Dendritic cell treated with granulocyte-macrophage colony-stimulating factor and Interleukin-4, amounts not matched to agents 40 ng/mL and 50 ng/mL, for 4 days (primary cell): ENCODE measurements around the gene IL10.
"Not testable (repeated sequence)": the region's sequence is repeated elsewhere in the genome, so short reads cannot be mapped to it uniquely, and the experiment has no call there.

Source experiments
- H3K27ac Mint-ChIP-seq: one replicate; pipeline ENCODE4 v1.8.0; 2022; ENCODE audit warnings: mild to moderate bottlenecking, mixed read lengths
- H3K27me3 Mint-ChIP-seq: one replicate; pipeline ENCODE4 v1.8.0; 2022; ENCODE audit warnings: mild to moderate bottlenecking, mixed read lengths
- H3K36me3 Mint-ChIP-seq: one replicate; pipeline ENCODE4 v1.8.0; 2022; ENCODE audit warnings: low read depth, mixed read lengths
- H3K4me1 Mint-ChIP-seq: one replicate; pipeline ENCODE4 v1.8.0; 2022; ENCODE audit warnings: low read depth, mixed read lengths
- H3K4me3 Mint-ChIP-seq: one replicate; pipeline ENCODE4 v1.8.0; 2022; ENCODE audit warnings: mild to moderate bottlenecking, moderate library complexity, mixed read lengths
- H3K9me3 Mint-ChIP-seq: one replicate; pipeline ENCODE4 v1.8.0; 2022; ENCODE audit warnings: mixed read lengths
- intact Hi-C: fragments of 100-400 bp; cut with micrococcal nuclease; formaldehyde crosslinking; loops from one replicate; pipeline ENCODE4 v1.15.0; 2022

IL10 gene

GRCh38 chr1:206766251-206766856 lies 5.9 kb downstream of the IL10 start:
- Mint-ChIP-seq H3K27ac (peak overlapping the region; percentile 83), H3K9me3 (no peaks in the 10 kb centered on the region), H3K4me1 (peaks cover 66% of the 10 kb centered on the region), H3K36me3 (peaks cover 37% of the 10 kb centered on the region), H3K27me3 (peaks cover 6% of the 10 kb centered on the region), H3K4me3 (no peak overlapping the region)
- intact Hi-C loops: no loop called here

- H3K36me3 Mint-ChIP-seq: peaks cover 31% of the 10 kb centered on the region
- H3K4me3 Mint-ChIP-seq, H3K27me3 Mint-ChIP-seq, intact Hi-C loops, H3K9me3 Mint-ChIP-seq: not testable (repeated sequence)
- peaks cover 63% of the 10 kb centered on the region for H3K4me1 Mint-ChIP-seq
- peak overlapping the region; percentile 83 for H3K27ac Mint-ChIP-seq
Measured at GRCh38 chr1:206765771-206766170, 6.5 kb downstream of the IL10 start.

- not testable (repeated sequence) for H3K27ac Mint-ChIP-seq, H3K4me3 Mint-ChIP-seq
Measured at GRCh38 chr1:206762741-206763364, 9.4 kb downstream of the IL10 start.

GRCh38 chr1:206761159-206761768 lies 11.0 kb downstream of the IL10 start:
- intact Hi-C loops: no loop called here
- no peaks in the 10 kb centered on the region for H3K9me3 Mint-ChIP-seq
- no peaks in the 10 kb centered on the region for H3K36me3 Mint-ChIP-seq
- H3K4me3 Mint-ChIP-seq: no peak overlapping the region
- no peak overlapping the region for H3K27ac Mint-ChIP-seq
- H3K27me3 Mint-ChIP-seq: peaks cover 7% of the 10 kb centered on the region
- H3K4me1 Mint-ChIP-seq: peaks cover 22% of the 10 kb centered on the region

More at GRCh38 chr1:206762741-206763364, 9.4 kb downstream of the IL10 start:
- H3K36me3 Mint-ChIP-seq, H3K9me3 Mint-ChIP-seq, H3K27me3 Mint-ChIP-seq, intact Hi-C loops: not testable (repeated sequence)
- peaks cover 35% of the 10 kb centered on the region for H3K4me1 Mint-ChIP-seq

- no peaks in the 10 kb centered on the region for H3K9me3 Mint-ChIP-seq
- H3K27me3 Mint-ChIP-seq: peaks cover 7% of the 10 kb centered on the region
- H3K27ac Mint-ChIP-seq: no peak overlapping the region
- peaks cover 15% of the 10 kb centered on the region for H3K4me1 Mint-ChIP-seq
- no peaks in the 10 kb centered on the region for H3K36me3 Mint-ChIP-seq
- H3K4me3 Mint-ChIP-seq: no peak overlapping the region
- intact Hi-C loops: no loop called here
Measured at GRCh38 chr1:206760590-206760989, 11.7 kb downstream of the IL10 start.

- Mint-ChIP-seq H3K27me3 (peaks cover 5% of the 10 kb centered on the region), H3K4me1 (peaks cover 18% of the 10 kb centered on the region), H3K9me3 (no peaks in the 10 kb centered on the region), H3K36me3 (no peaks in the 10 kb centered on the region), H3K4me3 (no peak overlapping the region), H3K27ac (no peak overlapping the region)
- intact Hi-C loops: no loop called here
Measured at GRCh38 chr1:206757524-206758266, 14.6 kb downstream of the IL10 start.

- Mint-ChIP-seq H3K27ac (no peak overlapping the region), H3K27me3 (peaks cover 2% of the 10 kb centered on the region), H3K36me3 (no peaks in the 10 kb centered on the region), H3K9me3 (no peaks in the 10 kb centered on the region), H3K4me1 (peaks cover 23% of the 10 kb centered on the region), H3K4me3 (no peak overlapping the region)
- intact Hi-C loops: no loop called here
Measured at GRCh38 chr1:206754011-206754410, 18.3 kb downstream of the IL10 start.

GRCh38 chr1:206753141-206753540 lies 19.2 kb downstream of the IL10 start:
- intact Hi-C loops: no loop called here
- H3K27me3 Mint-ChIP-seq: peaks cover 2% of the 10 kb centered on the region
- peaks cover 31% of the 10 kb centered on the region for H3K4me1 Mint-ChIP-seq
- peak overlapping the region; percentile 45 for H3K27ac Mint-ChIP-seq
- no peaks in the 10 kb centered on the region for H3K36me3 Mint-ChIP-seq
- no peaks in the 10 kb centered on the region for H3K9me3 Mint-ChIP-seq
- no peak overlapping the region for H3K4me3 Mint-ChIP-seq

GRCh38 chr1:206752481-206752880 lies 19.8 kb downstream of the IL10 start:
- intact Hi-C loops: no loop called here
- Mint-ChIP-seq H3K4me3 (no peak overlapping the region), H3K27me3 (peaks cover 2% of the 10 kb centered on the region), H3K4me1 (peaks cover 35% of the 10 kb centered on the region), H3K9me3 (no peaks in the 10 kb centered on the region), H3K36me3 (no peaks in the 10 kb centered on the region), H3K27ac (peak overlapping the region; percentile 45)

- no peak overlapping the region for H3K27ac Mint-ChIP-seq
- peaks cover 2% of the 10 kb centered on the region for H3K27me3 Mint-ChIP-seq
- intact Hi-C loops: no loop called here
- no peaks in the 10 kb centered on the region for H3K36me3 Mint-ChIP-seq
- H3K9me3 Mint-ChIP-seq: no peaks in the 10 kb centered on the region
- peaks cover 35% of the 10 kb centered on the region for H3K4me1 Mint-ChIP-seq
- no peak overlapping the region for H3K4me3 Mint-ChIP-seq
Measured at GRCh38 chr1:206751891-206752290, 20.4 kb downstream of the IL10 start.

- intact Hi-C loops: no loop called here
- no peaks in the 10 kb centered on the region for H3K36me3 Mint-ChIP-seq
- no peak overlapping the region for H3K4me3 Mint-ChIP-seq
Measured at GRCh38 chr1:206748348-206749030, 23.8 kb downstream of the IL10 start.

GRCh38 chr1:206745301-206745700 lies 27.0 kb downstream of the IL10 start:
- Mint-ChIP-seq H3K27ac (no peak overlapping the region), H3K36me3 (no peaks in the 10 kb centered on the region), H3K27me3 (no peaks in the 10 kb centered on the region), H3K4me1 (peaks cover 38% of the 10 kb centered on the region), H3K9me3 (no peaks in the 10 kb centered on the region), H3K4me3 (no peak overlapping the region)
- intact Hi-C loops: no loop called here

More at GRCh38 chr1:206748348-206749030, 23.8 kb downstream of the IL10 start:
- H3K27ac Mint-ChIP-seq: peak overlapping the region; percentile 14
- H3K9me3 Mint-ChIP-seq: no peaks in the 10 kb centered on the region
- no peaks in the 10 kb centered on the region for H3K27me3 Mint-ChIP-seq
- H3K4me1 Mint-ChIP-seq: peaks cover 42% of the 10 kb centered on the region

- Mint-ChIP-seq H3K4me3 (no peak overlapping the region), H3K4me1 (peaks cover 40% of the 10 kb centered on the region), H3K36me3 (no peaks in the 10 kb centered on the region), H3K27ac (peak overlapping the region; percentile 18), H3K9me3 (no peaks in the 10 kb centered on the region), H3K27me3 (no peaks in the 10 kb centered on the region)
- intact Hi-C loops: no loop called here
Measured at GRCh38 chr1:206744683-206745082, 27.6 kb downstream of the IL10 start.
